PFSK-1 (cell line): ENCODE data around the gene CYFIP2.

Source experiments
- FOXP2 ChIP-seq: optimal IDR thresholded peaks from 2 replicates; pipeline ENCODE3; 2011; ENCODE audit warnings: borderline replicate concordance, control low read depth, inconsistent platforms; ENCODE audit not compliant: insufficient read depth; ENCODE audit errors: extremely low read length, extremely low read depth
- POLR2AphosphoS5 ChIP-seq: IDR thresholded peaks from 2 replicates; pipeline ENCODE4 v1.6.1; 2012; ENCODE audit warnings: low read depth, mild to moderate bottlenecking, control low read depth, low read length, moderate library complexity
- REST ChIP-seq, 2 experiments: IDR thresholded peaks; 2 replicates each; pipeline versions ENCODE4 v1.6.1 to v1.8.0; 2011 to 2012; ENCODE audit warnings: low read depth in 2 of 2, low read length in 2 of 2, control low read depth in 1 of 2, inconsistent platforms in 1 of 2, mild to moderate bottlenecking in 1 of 2, moderate library complexity in 1 of 2; ENCODE audit not compliant: insufficient read depth in 1 of 2
- SIN3A ChIP-seq: IDR thresholded peaks from 2 replicates; pipeline ENCODE4 v1.6.1; 2012; ENCODE audit warnings: mild to moderate bottlenecking, low read length, moderate library complexity, borderline replicate concordance; ENCODE audit not compliant: insufficient read depth
- TAF1 ChIP-seq: IDR thresholded peaks from 2 replicates; pipeline ENCODE4 v1.6.1; 2012; ENCODE audit warnings: low read length, control low read depth, borderline replicate concordance; ENCODE audit not compliant: insufficient read depth

Gene CYFIP2

GRCh38 chr5:157356576-157356975 is 90.7 kb downstream of the CYFIP2 start:
- TF ChIP-seq FOXP2 (no peak), POLR2AphosphoS5 (no peak), TAF1 (no peak), SIN3A (no peak), REST (IDR thresholded peaks at IDR 0.05; ENCODE audit: insufficient read depth in 1 of 2, low read depth in 2 of 2, low read length in 2 of 2) (no peak)

GRCh38 chr5:157357823-157358222 is 91.9 kb downstream of the CYFIP2 start:
- no peak for TF ChIP-seq REST (IDR thresholded peaks at IDR 0.05; ENCODE audit: insufficient read depth in 1 of 2, low read depth in 2 of 2, low read length in 2 of 2)
- no peak for TF ChIP-seq SIN3A
- TF ChIP-seq POLR2AphosphoS5: no peak
- TF ChIP-seq TAF1: no peak
- no peak for TF ChIP-seq FOXP2

- TF ChIP-seq POLR2AphosphoS5 (no peak), REST (IDR thresholded peaks at IDR 0.05; ENCODE audit: insufficient read depth in 1 of 2, low read depth in 2 of 2, low read length in 2 of 2) (no peak), TAF1 (no peak), SIN3A (no peak), FOXP2 (no peak)
These were observed 92.9 kb downstream of the CYFIP2 start for GRCh38 chr5:157358871-157359270.

GRCh38 chr5:157359356-157360055 is 93.6 kb downstream of the CYFIP2 start:
- TF ChIP-seq POLR2AphosphoS5 (no peak), REST (IDR thresholded peaks at IDR 0.05; ENCODE audit: insufficient read depth in 1 of 2, low read depth in 2 of 2, low read length in 2 of 2) (no peak), FOXP2 (no peak), TAF1 (no peak), SIN3A (no peak)

GRCh38 chr5:157362012-157362411 is 96.1 kb downstream of the CYFIP2 start:
- no peak for TF ChIP-seq POLR2AphosphoS5
